HCT116 (cell line): ENCODE measurements around the gene SLC25A47. TPM values are rescaled to one million over a fixed set of nuclear protein-coding genes. Genes with fewer than 3 reads are reported as not detected.

Experiments used
- ATAC-seq: fragments of 200-7000 bp; cut with Tn5 transposase; 2 replicates; pipeline ENCODE4 v1.9.1; 2020; ENCODE audit warnings: mild to moderate bottlenecking, moderate library complexity
- BruUV-seq: library from RNA; stranded (reverse); fragments of 400-500 nt; replicated peaks from 2 replicates; lab custom pipeline; 2021; lab: Mats Ljungman, UMichigan
- CTCF ChIA-PET: fragments of 300-600 bp; sonication (Branson Sonifier 250); formaldehyde crosslinking; loops from one replicate; lab custom pipeline; 2021; ENCODE audit warnings: antibody characterized with exemption; lab: Charles Lee
- POLR2A ChIA-PET: fragments of 300-600, 350-600 bp; sonication (Branson Sonifier 250); formaldehyde crosslinking; loops from one replicate; lab custom pipeline; 2021; ENCODE audit warnings: antibody characterized with exemption; lab: Charles Lee
- RAD21 ChIA-PET, 2 experiments: fragments of 300-600 bp; sonication (Branson Sonifier 250); formaldehyde crosslinking; loops; one replicate each; lab custom pipeline; 2023; ENCODE audit warnings: low total read pairs in 2 of 2; ENCODE audit not compliant: uncharacterized antibody in 2 of 2, unreplicated experiment in 2 of 2, low non-redundant PET in 1 of 2; lab: Charles Lee
- DNase-seq: peaks from one replicate; pipeline ENCODE4 v3.0.0-alpha.2; 2010; ENCODE audit warnings: low read depth, low spot score
- H2AFZ ChIP-seq: fragments of 200-600 bp; shearing (Covaris generic), sonication (generic); 2 replicates; pipeline ENCODE4 v1.6.1; 2017; ENCODE audit warnings: low read depth, mixed run types, mixed read lengths, antibody characterized with exemption, low read length; ENCODE audit not compliant: poor library complexity, severe bottlenecking
- H3K27ac ChIP-seq: 2 replicates; pipeline ENCODE4 v1.5.1; 2012; ENCODE audit warnings: low read depth, low read length
- H3K27me3 ChIP-seq: fragments of 200-600 bp; sonication (generic); 2 replicates; pipeline ENCODE4 v1.6.1; 2016; ENCODE audit warnings: mixed run types, low read length, mixed read lengths; ENCODE audit not compliant: insufficient read depth
- H3K36me3 ChIP-seq, 2 experiments: fragments of 200-500 bp in 1 of 2; fragments of 200-600 bp in 1 of 2; sonication (Bioruptor generic) in 1 of 2; sonication (generic) in 1 of 2; 2 replicates each; pipeline versions ENCODE4 v1.5.1 to v1.6.1; 2014 to 2016; ENCODE audit warnings: low read length in 2 of 2, inconsistent platforms in 1 of 2, mixed read lengths in 1 of 2, mixed run types in 1 of 2; ENCODE audit not compliant: insufficient read depth in 2 of 2, control insufficient read depth in 1 of 2
- H3K4me1 ChIP-seq, 2 experiments: fragments of 200-600 bp in 1 of 2; sonication (generic) in 1 of 2; 2 replicates each; pipeline versions ENCODE4 v1.5.1 to v1.6.1; 2012 to 2017; ENCODE audit warnings: low read length in 2 of 2, inconsistent platforms in 1 of 2, mild to moderate bottlenecking in 1 of 2, mixed read lengths in 1 of 2, mixed run types in 1 of 2, moderate library complexity in 1 of 2; ENCODE audit not compliant: insufficient read depth in 2 of 2, control insufficient read depth in 1 of 2
- H3K4me2 ChIP-seq: fragments of 200-600 bp; sonication (generic); 2 replicates; pipeline ENCODE4 v1.6.1; 2017; ENCODE audit warnings: mixed run types, low read length, mixed read lengths
- H3K4me3 ChIP-seq, 2 experiments: fragments of 200-600 bp in 1 of 2; sonication (generic) in 1 of 2; replicated peaks in 1 of 2; 2 replicates each; pipeline ENCODE4 v1.5.1; 2011 to 2016; ENCODE audit warnings: low read length in 2 of 2, control low read depth in 1 of 2, low read depth in 1 of 2, mild to moderate bottlenecking in 1 of 2, mixed read lengths in 1 of 2, mixed run types in 1 of 2
- H3K79me2 ChIP-seq: fragments of 200-600 bp; sonication (generic); 2 replicates; pipeline ENCODE4 v1.6.1; 2017; ENCODE audit warnings: mild to moderate bottlenecking, mixed run types, low read length, moderate library complexity, mixed read lengths; ENCODE audit not compliant: insufficient read depth
- H3K9ac ChIP-seq: fragments of 200-600 bp; sonication (generic); 2 replicates; pipeline ENCODE4 v1.6.1; 2016; ENCODE audit warnings: low read length, mixed read lengths
- H3K9me2 ChIP-seq: fragments of 200-600 bp; sonication (generic), shearing (Covaris generic); 2 replicates; pipeline ENCODE4 v1.6.1; 2017; ENCODE audit warnings: mixed run types, mild to moderate bottlenecking, moderate library complexity; ENCODE audit not compliant: insufficient read depth
- H3K9me3 ChIP-seq, 2 experiments: fragments of 200-500 bp in 1 of 2; fragments of 200-600 bp in 1 of 2; sonication (Bioruptor generic) in 1 of 2; sonication (generic) in 1 of 2; 2 replicates each; pipeline ENCODE4 v1.6.1; 2014 to 2017; ENCODE audit warnings: low read length in 2 of 2, mixed read lengths in 2 of 2, inconsistent platforms in 1 of 2, low read depth in 1 of 2, mild to moderate bottlenecking in 1 of 2, mixed run types in 1 of 2, moderate library complexity in 1 of 2; ENCODE audit not compliant: control insufficient read depth in 1 of 2, insufficient read depth in 1 of 2
- H4K20me1 ChIP-seq: fragments of 200-600 bp; sonication (generic), shearing (Covaris generic); 2 replicates; pipeline ENCODE4 v1.6.1; 2017; ENCODE audit warnings: mixed run types, mild to moderate bottlenecking, moderate library complexity; ENCODE audit not compliant: insufficient read depth
- ATF3 ChIP-seq: IDR thresholded peaks from 2 replicates; pipeline ENCODE4 v1.6.1; 2012
- CTCF ChIP-seq, 3 experiments: fragments of 200-600 bp in 1 of 3; sonication (generic) in 1 of 3; IDR thresholded peaks in 2 of 3; conservative IDR thresholded peaks in 1 of 3; 2 replicates each; pipeline ENCODE4 v1.5.1; 2012 to 2017; ENCODE audit warnings: low read depth in 2 of 3, low read length in 2 of 3, antibody characterized with exemption in 1 of 3, borderline replicate concordance in 1 of 3, control low read depth in 1 of 3, mild to moderate bottlenecking in 1 of 3, mixed read lengths in 1 of 3, mixed run types in 1 of 3, moderate library complexity in 1 of 3; ENCODE audit not compliant: insufficient read depth in 1 of 3
- EGR1 ChIP-seq: IDR thresholded peaks from 2 replicates; pipeline ENCODE4 v1.6.1; 2012; ENCODE audit warnings: low read depth
- EZH2phosphoT487 ChIP-seq: fragments of 200-600 bp; IDR thresholded peaks from 2 replicates; pipeline ENCODE4 v1.6.1; 2018; ENCODE audit warnings: antibody characterized with exemption, borderline replicate concordance
- FOSL1 ChIP-seq: IDR thresholded peaks from 2 replicates; pipeline ENCODE4 v1.6.1; 2012; ENCODE audit warnings: low read depth
- JUND ChIP-seq: IDR thresholded peaks from 2 replicates; pipeline ENCODE4 v1.6.1; 2012
- POLR2A ChIP-seq: IDR thresholded peaks from 2 replicates; pipeline ENCODE4 v1.7.0; 2011; ENCODE audit warnings: borderline replicate concordance; ENCODE audit not compliant: insufficient read depth, insufficient read length; ENCODE audit errors: extremely low read depth
- RAD21 ChIP-seq: IDR thresholded peaks from 2 replicates; pipeline ENCODE4 v1.6.1; 2012; ENCODE audit warnings: low read depth, mild to moderate bottlenecking
- SIN3A ChIP-seq: IDR thresholded peaks from 2 replicates; pipeline ENCODE4 v1.6.1; 2012; ENCODE audit warnings: low read depth
- SP1 ChIP-seq: IDR thresholded peaks from 2 replicates; pipeline ENCODE4 v1.6.1; 2012; ENCODE audit warnings: low read depth
- SRF ChIP-seq: IDR thresholded peaks from 2 replicates; pipeline ENCODE4 v1.6.1; 2012; ENCODE audit warnings: low read depth
- ZFX ChIP-seq: fragments of 450-650 bp; IDR thresholded peaks from 2 replicates; pipeline ENCODE4 v1.6.1; 2017
- intact Hi-C: fragments of 100-400 bp; cut with micrococcal nuclease; formaldehyde crosslinking; loops from 2 replicates; pipeline ENCODE4 v1.10.0; 2022
- total RNA-seq: library from RNA; stranded (reverse); gene quantifications from one replicate; pipeline ENCODE4 v1.2.1, GENCODE V29; 2021; ENCODE audit not compliant: unreplicated experiment
- TF ChIP-seq, protein P1 (sequence below): IDR thresholded peaks from 2 replicates; pipeline ENCODE4 v1.6.1; 2011; ENCODE audit warnings: mild to moderate bottlenecking, low read length, moderate library complexity; ENCODE audit not compliant: insufficient replicate concordance; ENCODE audit errors: extremely low read depth
- TF ChIP-seq, protein P2 (sequence below): IDR thresholded peaks from 2 replicates; pipeline ENCODE4 v1.6.1; 2012; ENCODE audit warnings: low read depth

Gene SLC25A47
- total RNA-seq, 1 experiment from 2014 or later = 0.17 TPM

DNA sequence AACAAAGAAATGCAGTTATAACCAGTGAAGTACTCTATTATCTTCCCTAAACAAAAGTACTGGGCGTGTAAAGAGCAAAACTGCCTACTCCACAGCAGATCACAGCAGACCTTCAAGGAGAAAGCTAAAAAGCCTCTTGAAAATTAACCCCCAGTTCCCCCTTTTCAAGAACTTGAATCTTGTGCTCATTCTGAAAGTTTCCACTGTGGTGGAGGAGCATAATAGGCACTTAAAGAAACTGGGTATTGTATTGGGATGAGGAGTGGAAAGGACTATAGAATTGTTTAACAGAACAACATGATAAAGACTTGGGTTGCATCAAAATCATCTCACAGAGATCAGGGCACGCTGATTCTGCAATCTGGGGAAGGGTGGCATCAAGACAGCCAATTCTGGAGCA is 51.1 kb downstream of the SLC25A47 start:
- H3K27ac ChIP-seq = no peak overlapping the region
- POLR2A ChIA-PET = no interaction called here
- CTCF ChIA-PET = no interaction called here
- H2AFZ ChIP-seq = no peak overlapping the region
- ATAC-seq (no peak), DNase-seq (no peak)
- no peaks in the 10 kb centered on the region for H3K27me3 ChIP-seq
- H3K79me2 ChIP-seq = peaks cover 24% of the 10 kb centered on the region
- TF ChIP-seq ATF3 (no peak), EZH2phosphoT487 (no peak), ZFX (no peak), SRF (no peak), CTCF (IDR thresholded peaks at IDR 0.05 in 2 of 3, conservative IDR thresholded peaks at IDR 0.05 in 1 of 3; ENCODE audit: borderline replicate concordance in 1 of 3, insufficient read depth in 1 of 3, low read depth in 2 of 3, low read length in 2 of 3) (no peak), FOSL1 (no peak), RAD21 (no peak), SP1 (no peak), JUND (no peak), POLR2A (no peak), SIN3A (no peak), EGR1 (no peak)
- TF ChIP-seq, protein P1, sequence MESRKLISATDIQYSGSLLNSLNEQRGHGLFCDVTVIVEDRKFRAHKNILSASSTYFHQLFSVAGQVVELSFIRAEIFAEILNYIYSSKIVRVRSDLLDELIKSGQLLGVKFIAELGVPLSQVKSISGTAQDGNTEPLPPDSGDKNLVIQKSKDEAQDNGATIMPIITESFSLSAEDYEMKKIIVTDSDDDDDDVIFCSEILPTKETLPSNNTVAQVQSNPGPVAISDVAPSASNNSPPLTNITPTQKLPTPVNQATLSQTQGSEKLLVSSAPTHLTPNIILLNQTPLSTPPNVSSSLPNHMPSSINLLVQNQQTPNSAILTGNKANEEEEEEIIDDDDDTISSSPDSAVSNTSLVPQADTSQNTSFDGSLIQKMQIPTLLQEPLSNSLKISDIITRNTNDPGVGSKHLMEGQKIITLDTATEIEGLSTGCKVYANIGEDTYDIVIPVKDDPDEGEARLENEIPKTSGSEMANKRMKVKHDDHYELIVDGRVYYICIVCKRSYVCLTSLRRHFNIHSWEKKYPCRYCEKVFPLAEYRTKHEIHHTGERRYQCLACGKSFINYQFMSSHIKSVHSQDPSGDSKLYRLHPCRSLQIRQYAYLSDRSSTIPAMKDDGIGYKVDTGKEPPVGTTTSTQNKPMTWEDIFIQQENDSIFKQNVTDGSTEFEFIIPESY = no peak
- TF ChIP-seq, protein P2, sequence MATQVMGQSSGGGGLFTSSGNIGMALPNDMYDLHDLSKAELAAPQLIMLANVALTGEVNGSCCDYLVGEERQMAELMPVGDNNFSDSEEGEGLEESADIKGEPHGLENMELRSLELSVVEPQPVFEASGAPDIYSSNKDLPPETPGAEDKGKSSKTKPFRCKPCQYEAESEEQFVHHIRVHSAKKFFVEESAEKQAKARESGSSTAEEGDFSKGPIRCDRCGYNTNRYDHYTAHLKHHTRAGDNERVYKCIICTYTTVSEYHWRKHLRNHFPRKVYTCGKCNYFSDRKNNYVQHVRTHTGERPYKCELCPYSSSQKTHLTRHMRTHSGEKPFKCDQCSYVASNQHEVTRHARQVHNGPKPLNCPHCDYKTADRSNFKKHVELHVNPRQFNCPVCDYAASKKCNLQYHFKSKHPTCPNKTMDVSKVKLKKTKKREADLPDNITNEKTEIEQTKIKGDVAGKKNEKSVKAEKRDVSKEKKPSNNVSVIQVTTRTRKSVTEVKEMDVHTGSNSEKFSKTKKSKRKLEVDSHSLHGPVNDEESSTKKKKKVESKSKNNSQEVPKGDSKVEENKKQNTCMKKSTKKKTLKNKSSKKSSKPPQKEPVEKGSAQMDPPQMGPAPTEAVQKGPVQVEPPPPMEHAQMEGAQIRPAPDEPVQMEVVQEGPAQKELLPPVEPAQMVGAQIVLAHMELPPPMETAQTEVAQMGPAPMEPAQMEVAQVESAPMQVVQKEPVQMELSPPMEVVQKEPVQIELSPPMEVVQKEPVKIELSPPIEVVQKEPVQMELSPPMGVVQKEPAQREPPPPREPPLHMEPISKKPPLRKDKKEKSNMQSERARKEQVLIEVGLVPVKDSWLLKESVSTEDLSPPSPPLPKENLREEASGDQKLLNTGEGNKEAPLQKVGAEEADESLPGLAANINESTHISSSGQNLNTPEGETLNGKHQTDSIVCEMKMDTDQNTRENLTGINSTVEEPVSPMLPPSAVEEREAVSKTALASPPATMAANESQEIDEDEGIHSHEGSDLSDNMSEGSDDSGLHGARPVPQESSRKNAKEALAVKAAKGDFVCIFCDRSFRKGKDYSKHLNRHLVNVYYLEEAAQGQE = no peak
- H3K9me2 ChIP-seq = no peaks in the 10 kb centered on the region
- no peaks in the 10 kb centered on the region for H4K20me1 ChIP-seq
- H3K9ac ChIP-seq = no peak overlapping the region
- no peaks in the 10 kb centered on the region for H3K9me3 ChIP-seq
- H3K36me3 ChIP-seq = no peaks in the 10 kb centered on the region
- H3K4me3 ChIP-seq = peak overlapping the region in 1 of 2 experiments; percentile 70; a peak in 2 of 4 replicates
- intact Hi-C loops = no loop called here
- RAD21 ChIA-PET = no interaction called here
- no peak overlapping the region for H3K4me2 ChIP-seq
- peaks cover 12 to 19% of the 10 kb centered on the region in 2 experiments; a peak in 3 of 4 replicates for H3K4me1 ChIP-seq
- BruUV-seq = no TSS peak
